H4 (cell line): ENCODE results near the gene KCNQ2. TPM values are rescaled to one million over a fixed set of nuclear protein-coding genes. Genes with fewer than 3 reads are reported as not detected.
"Not testable (repeated sequence)": the region's sequence is repeated elsewhere in the genome, so short reads cannot be mapped to it uniquely, and the experiment has no call there.

Source experiments
- DNase-seq: peaks from one replicate; pipeline ENCODE4 v3.0.0-alpha.2; 2015; ENCODE audit warnings: low spot score
- total RNA-seq: library from RNA; depleted of rRNA; stranded (reverse); fragments of >200 nt; shearing (Covaris generic); gene quantifications from 2 replicates; pipeline ENCODE4 v1.2.3, GENCODE V29; 2014

The KCNQ2 gene
- total RNA-seq, 1 experiment from 2014 or later: 6.6 TPM

- no peak for DNase-seq
Measured at GRCh38 chr20:63490416-63490815, 18.0 kb upstream of the KCNQ2 start.

DNA sequence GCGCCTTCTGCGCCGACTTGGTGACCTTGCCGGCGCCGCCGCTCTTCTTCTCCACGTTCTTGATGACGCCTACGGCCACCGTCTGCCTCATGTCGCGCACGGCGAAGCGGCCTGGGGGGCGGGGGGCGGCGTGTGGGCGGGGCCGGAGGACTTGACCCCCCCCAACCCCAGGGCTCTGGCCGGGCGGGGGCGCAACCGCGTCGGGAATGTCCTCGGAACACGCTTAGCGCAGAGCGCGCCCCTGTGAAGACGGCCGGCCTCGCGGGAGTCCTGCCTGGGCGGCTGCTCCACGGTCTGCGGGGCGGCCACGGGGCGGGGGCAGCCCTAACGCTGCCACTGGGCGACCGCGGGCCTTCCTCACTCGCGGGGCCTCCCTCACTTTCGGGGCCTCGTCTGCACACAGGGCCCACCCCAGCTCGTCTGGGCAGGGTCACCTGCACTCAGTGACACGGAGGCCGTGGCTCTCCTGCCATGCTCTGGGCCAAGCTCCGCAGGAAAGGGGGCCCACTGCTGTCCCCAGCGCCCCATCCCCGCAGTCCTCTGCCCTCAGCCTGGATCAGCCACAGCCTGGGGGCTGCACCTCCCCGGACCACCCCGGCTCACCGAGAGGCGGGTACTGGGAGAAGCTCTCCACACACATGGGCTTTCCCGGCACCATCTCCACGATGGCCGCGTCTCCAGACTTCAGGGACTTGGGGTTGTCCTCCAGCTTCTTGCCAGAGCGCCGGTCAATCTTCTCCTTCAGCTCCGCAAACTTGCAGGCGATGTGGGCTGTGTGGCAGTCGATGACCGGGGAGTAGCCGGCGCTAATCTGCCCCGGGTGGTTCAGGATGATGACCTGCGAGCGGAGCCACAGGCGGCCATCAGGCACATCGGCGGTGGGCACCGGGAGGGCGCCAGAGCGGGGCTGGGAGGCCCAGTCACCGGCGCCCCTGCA lies 16.1 kb upstream of the KCNQ2 start:
- DNase-seq: no peak

DNA sequence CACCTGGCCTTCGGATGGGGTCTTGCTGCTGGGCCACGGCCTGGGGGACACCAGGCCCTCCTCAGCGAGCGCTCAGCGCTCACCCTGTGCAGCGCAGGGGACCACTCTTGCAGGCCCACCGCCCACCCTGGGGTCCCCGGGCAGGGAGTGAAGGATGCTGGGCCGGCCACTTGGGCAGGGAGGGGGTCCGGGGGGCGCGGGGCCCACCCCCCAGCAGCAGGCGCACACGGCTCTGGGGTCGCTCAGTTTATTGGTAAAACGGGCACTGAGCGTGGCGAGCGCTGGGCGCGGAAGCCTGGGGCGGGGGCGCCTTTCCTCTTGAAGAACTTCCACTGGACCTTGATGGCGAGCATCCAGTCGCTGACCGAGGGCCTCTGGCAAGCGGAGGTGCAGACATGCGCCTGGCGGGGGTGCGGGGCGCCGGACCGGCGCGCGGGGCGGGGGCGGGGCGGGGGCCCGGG lies 15.4 kb upstream of the KCNQ2 start:
- no peak for DNase-seq

- no peak for DNase-seq
Measured at GRCh38 chr20:63487116-63487764, 14.8 kb upstream of the KCNQ2 start.

GRCh38 chr20:63486300-63486855 lies 13.9 kb upstream of the KCNQ2 start:
- no peak for DNase-seq

- DNase-seq: no peak
Measured at GRCh38 chr20:63484651-63485403, 12.4 kb upstream of the KCNQ2 start.

DNA sequence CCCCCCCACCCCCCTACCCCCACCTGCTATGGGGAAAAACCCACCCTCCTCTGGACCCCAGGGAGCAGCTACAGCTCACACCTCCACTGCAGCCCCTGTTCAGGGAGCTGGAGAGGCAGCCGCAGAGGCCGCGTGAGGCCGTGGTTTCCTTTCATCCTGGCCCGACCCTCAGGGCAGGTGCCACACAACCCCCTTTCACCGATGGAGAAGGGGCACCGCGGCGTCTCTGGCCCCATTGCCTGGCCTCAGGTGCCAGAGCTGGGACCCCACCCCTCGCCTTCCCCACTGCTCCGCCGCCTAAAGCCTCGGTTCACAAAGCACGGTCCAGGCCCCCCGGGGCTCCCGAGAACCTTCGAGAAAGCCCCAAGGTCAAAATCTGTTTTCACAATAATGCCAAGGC lies 11.8 kb upstream of the KCNQ2 start:
- DNase-seq: no peak

- no peak for DNase-seq
Measured at GRCh38 chr20:63483834-63484233, 11.4 kb upstream of the KCNQ2 start.

DNA sequence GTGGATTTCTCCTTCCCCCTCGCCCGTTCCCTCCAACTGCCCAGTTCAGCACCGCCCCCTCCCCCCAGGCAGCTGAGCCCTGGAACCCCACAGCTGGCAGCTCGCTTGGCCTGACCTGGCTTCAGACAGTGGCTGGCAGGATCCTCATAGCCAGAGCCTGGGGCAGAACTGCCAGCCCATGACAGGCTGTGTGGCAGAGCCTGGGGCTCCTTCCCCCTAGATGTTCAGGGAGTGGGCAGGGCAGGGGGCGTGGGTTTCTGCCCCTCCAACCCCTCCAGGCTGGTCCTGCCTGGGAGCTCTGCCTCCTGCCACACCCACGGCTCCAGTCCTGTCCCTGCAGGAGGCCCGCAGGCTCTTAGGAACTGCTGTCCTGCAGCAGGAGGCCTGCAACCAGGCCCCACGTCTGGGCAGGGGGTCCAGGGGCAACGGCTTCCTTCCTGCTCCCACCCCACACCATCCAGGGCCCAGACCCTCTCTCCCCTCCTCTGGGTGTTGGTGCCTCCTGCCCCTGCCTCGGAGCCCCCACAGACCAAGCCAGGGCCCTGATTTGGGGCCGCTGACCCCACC lies 9.6 kb upstream of the KCNQ2 start:
- no peak for DNase-seq

- no peak for DNase-seq
Measured at GRCh38 chr20:63481503-63481902, 9.0 kb upstream of the KCNQ2 start.

GRCh38 chr20:63479695-63480419 lies 7.4 kb upstream of the KCNQ2 start:
- DNase-seq: not testable (repeated sequence)

- DNase-seq: no peak
Measured at GRCh38 chr20:63478346-63479302, 6.2 kb upstream of the KCNQ2 start.

- DNase-seq: no peak
Measured at GRCh38 chr20:63477944-63478343, 5.5 kb upstream of the KCNQ2 start.

DNA sequence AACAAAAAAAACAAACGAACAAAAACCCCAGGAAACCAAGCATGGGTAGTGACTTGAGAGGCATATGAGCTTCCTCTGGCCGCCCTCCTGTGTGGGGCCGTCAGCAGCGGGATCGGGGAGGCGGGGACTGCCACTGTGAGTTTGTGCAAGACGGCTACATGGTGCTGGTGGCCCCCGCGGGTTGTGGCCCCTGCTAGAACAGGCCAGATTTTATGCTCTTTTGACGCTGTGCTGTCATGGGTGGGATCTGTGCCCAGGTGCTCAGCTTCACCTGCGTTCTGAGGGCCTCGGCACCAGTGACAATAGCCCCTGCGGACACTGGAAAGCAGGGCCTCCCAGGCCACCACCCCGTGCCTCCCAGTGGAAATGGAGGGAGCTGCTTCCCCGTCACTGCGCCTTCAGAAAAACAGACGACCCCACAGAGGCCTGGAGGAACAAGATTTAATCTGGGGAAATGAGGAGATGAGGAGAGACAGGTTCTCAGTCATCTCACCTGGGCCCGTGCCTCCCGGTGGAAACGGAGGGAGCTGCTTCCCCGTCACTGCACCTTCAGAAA lies 4.7 kb upstream of the KCNQ2 start:
- DNase-seq: no peak

- DNase-seq: no peak
Measured at GRCh38 chr20:63475209-63475608, 2.8 kb upstream of the KCNQ2 start.

- DNase-seq: no peak
Measured at GRCh38 chr20:63473555-63474449, 1.3 kb upstream of the KCNQ2 start.

- no peak for DNase-seq
Measured at GRCh38 chr20:63472862-63473390, 471 bp upstream of the KCNQ2 start.

DNA sequence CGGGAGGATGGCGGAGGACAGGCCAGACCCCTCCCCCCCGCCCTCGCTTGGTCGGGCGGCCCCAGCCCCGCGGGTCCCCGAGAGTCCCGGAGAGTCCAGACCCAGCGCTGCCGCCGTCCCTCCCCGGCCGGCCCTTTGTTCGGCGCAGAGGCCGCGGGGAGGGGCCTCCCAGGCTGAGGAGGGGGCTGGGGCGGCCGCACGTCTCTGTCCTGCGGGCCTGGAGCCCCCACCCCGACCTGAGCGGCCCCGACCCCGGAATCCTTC lies 806 bp downstream of the KCNQ2 start:
- DNase-seq: no peak
